Inflammatory macrophage treated with lipopolysaccharide for 4 hours (primary cell): ENCODE results near the gene DDX54.
A peak's percentile ranks its signal among the peaks of the same experiment; 100 is the strongest.
"Not testable (repeated sequence)": the region's sequence is repeated elsewhere in the genome, so short reads cannot be mapped to it uniquely, and the experiment has no call there.

Source experiments
- DNase-seq: peaks from one replicate; pipeline ENCODE4 v3.0.0-alpha.2; 2020

Gene DDX54

DNA sequence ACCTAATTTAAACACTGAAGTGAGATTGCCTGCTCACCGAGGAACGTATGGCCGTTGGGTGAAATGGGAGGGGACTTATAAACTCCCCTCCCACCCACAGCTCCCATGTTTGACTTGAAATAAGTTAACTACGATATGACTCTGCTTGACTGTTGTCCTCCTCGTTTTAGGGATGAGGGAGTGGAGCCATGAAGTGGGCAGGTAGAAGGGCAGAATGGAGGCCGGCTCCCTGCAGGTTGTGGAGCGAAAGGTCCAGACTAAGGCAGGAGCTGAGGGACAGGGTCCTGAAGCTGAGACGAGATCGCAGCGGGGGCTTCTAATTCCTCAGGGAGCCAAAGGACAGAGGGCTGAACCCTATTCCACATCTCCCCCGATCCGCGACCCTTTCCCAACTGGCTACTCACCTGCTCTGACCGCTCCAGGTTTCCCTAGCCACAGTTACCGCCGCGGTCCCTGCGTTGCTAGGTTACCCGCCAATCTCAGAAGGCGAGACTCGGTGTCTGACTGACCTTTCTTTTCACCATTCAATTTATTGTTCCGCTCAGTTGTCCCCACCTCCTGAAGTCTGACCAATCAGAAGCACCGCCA, 35.4 kb upstream of the DDX54 start:
- DNase-seq, result no peak

GRCh38 chr12:113216027-113216426, 30.7 kb upstream of the DDX54 start:
- no peak for DNase-seq

- DNase-seq, result peak; percentile 99
These were observed 29.7 kb upstream of the DDX54 start for GRCh38 chr12:113214895-113215400.

DNA sequence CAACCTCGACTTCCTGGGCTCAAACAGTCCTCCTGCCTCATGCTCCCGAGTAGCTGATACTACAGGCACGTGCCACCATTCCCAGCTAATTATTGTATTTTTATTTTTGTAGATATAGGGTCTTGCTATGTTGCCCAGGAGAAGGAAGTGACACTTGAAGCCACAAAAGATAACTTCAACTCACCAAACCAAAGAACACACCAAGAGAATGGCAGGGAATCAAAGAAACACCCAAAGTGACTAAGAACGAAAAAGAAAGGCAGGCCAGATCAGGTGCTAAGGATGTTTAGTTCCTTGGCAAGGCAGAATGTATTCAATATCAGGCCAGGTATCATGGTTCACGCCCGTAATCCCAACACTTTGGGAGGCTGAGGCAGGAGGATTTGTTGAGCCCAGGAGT, 25.9 kb upstream of the DDX54 start:
- no peak for DNase-seq

DNA sequence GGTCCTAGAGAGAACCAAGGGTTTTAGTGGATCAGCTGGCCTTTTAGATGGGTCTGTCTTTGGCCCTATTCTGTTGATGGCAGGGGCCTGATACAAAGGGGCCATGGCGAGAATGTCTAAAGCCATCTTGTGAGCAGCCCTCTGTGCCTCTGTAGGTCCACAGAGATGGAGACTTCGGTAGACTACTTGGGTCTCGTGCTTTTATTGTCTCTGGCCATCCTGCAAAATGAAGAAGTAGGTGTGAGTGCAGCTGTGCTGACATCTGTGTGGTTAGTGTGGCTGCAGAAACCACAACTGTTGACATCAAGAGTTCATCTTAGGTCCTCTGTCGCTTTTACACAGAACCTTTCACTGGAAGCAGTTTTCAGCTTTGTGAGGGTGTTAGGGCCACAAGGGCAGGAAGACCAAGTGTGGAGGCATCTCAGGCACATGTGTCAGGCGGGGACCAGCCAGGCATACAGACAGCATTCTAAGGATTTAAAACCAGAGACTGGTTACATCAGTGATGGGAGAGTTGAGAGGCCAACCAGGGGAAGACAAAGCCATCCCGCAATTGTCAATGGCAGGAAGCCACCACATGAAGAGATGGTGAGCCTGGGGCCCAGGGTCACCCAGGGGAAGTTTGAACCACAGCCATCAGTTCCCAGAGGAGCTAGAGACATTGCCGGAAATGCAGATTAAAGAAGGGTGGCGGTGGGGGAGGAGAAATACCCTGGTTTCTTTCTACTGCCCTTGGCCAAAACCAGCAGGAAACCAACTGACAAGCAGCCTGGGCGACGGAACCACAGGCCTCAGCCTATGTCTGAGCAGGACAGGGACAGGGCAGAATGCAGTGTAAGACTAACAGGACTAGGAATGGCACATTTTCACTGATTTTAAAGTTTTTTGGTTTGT, 23.0 kb upstream of the DDX54 start:
- peak; percentile 86 for DNase-seq

GRCh38 chr12:113207613-113208040, 22.3 kb upstream of the DDX54 start:
- DNase-seq, result no peak

DNA sequence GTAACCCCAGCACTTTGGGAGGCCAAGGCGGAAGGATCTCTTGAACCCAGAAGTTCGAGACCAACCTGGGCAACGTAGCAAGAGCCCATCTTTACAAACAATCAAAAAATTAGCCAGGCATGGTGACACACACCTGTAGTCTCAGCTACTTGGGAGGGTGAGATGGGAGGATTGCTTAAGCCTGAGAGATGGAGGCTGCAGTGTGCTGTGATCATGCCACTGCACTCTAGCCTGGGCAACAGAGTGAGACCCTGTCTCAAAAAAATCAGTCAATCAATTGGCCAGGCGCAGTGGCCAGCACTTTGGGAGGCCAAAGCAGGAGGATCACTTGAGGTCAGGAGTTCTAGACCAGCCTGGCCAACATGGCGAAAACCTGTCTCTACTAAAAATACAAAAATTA, 21.5 kb upstream of the DDX54 start:
- not testable (repeated sequence) for DNase-seq

- no peak for DNase-seq
These were observed 19.5 kb upstream of the DDX54 start for GRCh38 chr12:113204804-113205203.

DNA sequence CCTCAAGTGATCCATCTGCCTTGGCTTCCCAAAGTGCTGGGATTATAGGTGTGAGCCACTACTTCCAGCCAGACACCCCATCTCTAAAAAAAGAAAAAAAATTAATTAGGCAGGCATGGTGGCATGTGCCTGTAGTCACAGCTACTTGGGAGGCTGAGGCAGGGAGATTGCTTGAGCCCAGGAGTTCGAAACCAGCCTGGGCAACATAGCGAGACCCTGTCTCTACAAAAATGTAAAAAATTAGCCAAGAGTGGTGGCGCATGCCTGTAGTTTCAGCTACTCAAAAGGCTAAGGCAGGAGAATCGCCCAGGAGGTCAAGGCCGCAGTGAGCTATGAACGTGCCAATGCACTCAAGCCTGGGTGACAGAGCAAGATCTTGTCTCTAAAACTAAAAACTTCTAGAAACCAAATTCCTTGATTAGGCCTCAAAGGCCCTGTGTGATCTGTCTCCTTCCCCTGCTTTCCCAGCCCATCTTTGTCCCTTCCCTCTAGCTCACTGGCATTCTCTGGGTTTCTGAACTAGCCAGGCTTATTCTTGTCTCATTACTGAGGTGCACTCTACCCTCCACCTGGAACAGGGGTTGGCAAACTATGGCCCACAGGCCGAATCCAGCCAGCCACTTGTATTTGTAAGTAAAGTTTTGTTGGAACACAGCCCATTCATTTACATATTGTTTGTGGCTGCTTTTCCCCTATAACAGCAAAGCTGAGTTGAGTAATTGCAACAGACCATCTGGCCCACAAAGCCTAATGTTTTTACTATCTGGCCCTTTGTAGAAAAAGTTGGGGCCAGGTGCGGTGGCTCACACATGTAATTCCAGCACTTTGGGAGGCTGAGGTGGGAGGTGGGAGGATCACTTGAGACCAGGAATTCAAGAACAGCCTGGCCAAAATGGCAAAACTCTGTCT, 18.8 kb upstream of the DDX54 start:
- DNase-seq, result peak; percentile 29

- no peak for DNase-seq
These were observed 17.2 kb upstream of the DDX54 start for GRCh38 chr12:113202300-113203075.

- DNase-seq, result no peak
These were observed 16.2 kb upstream of the DDX54 start for GRCh38 chr12:113201187-113202177.

- DNase-seq, result peak; percentile 64
These were observed 14.9 kb upstream of the DDX54 start for GRCh38 chr12:113200021-113200797.

DNA sequence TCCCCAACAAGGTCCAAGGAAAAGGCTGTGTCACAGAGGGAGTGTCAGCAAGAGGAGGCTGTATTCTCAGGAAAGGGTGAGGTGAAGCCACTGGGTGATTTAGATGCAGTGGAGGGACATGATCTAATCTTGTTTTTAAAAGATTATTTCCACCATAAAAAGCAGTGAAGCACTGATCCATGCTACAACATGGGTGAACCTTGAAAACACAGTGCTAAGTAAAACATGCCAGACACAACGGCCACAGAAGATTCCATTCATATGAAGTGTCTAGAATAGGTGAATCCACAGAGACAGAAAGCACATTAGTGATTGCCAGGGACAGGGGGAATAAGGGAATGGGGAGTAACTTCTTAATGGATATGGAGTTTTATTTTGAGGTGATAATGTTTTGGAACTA, 13.0 kb upstream of the DDX54 start:
- no peak for DNase-seq

DNA sequence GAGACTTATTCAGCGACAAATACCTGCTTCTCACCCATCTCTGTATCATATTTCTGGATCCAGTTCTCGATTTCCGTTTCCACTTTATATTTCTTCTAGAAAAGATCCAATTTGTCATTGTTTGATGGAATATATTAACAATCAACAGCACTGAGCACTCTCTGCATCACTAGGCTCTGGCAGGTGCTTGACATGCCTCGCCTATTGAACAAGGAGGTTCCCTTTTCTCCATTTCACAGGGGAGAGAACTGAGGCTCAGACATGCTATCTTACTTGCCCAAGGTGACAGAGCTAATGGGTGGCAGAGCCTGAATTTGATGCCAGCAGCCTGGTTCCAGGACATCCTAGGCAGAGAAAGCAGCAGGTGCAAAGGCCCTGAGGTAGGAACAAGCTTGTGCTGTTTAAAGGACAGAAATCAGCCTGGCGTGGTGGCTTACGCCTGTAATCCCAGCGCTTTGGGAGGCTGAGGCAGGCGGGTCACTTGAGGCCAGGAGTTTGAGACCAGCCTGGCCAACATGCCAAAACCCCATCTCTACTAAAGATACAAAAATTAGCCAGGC, 12.3 kb upstream of the DDX54 start:
- DNase-seq, result no peak

DNA sequence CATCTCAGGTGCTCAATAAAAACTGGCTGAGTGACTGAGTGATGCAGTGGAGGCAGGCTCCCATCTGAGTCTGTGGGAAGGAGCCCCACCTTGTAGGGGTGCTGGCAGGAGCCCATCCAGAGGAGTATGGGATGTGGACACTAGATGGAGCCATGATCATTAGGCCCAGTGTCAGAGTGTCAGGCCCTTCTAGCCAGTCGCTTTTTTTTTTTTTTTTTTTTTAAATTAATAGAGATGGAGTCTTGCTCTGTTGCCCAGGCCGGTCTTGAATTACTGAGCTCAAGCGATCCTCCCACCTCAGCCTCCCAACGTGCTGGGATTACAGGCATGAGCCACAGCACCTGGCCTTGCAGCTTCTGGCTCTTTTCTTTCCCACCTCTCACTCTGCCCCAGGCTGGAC, 11.7 kb upstream of the DDX54 start:
- peak; percentile 78 for DNase-seq

GRCh38 chr12:113196582-113196981, 11.3 kb upstream of the DDX54 start:
- DNase-seq, result no peak

DNA sequence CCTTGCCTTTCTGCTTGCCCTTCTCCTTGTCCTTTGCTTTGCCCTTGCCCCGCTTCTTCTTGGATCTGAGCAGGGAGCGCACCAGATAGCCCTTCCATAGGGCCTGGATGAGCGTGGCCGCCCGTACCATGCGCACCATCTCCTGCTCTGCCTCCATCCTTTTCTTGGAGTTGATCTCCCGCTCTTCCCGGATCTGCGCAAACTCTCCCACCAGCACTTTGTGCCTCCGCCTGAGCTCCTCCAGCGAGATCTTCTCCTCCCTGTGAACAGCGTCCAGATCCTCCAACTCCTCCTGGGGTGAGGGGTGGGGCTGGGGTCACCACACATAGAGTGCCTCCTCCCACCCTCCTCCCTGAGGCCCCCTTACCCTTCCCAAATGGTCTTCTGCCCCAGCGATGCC, 10.3 kb upstream of the DDX54 start:
- DNase-seq, result no peak

GRCh38 chr12:113194971-113195391, 9.7 kb upstream of the DDX54 start:
- no peak for DNase-seq

DNA sequence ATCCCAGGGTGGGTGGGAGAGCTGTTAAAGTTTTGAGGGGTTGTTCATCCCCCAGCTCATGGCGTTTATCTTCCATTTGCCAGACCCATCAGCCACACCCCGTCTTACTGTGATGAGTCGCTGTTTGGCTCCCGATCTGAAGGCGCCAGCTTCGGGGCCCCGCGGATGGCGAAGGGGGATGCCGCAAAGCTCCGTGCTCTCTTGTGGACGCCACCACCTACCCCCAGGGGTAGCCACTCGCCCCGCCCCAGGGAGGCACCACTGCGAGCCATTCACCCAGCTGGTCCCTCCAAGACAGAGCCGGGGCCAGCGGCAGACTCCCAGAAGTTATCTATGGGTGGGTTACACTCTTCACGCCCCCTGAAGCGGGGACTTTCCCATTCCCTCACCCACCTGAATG, 5.9 kb upstream of the DDX54 start:
- DNase-seq, result no peak

DNA sequence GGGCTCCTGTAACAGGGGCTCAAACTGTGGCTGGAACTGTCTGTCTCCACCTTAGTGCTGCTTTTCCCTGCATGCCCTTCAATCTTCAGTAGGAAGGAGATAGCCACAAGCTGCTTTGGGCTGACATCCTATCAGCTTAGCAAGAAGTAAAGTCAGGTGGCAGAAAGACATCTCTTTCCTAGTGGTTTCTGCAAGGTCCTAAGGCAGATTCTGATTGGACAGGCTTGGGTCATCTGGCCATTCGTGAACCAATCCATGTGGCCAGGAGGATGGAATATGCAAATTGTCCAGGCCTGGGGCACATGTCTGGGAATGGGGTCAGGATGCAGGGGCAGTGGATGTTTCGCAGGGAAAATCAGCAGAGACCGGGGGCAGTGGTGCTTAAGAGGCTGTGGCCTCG, 5.5 kb upstream of the DDX54 start:
- DNase-seq, result peak; percentile 38
